Fibroblast of skin of left quadriceps (primary cell): ENCODE measurements around the gene ZGLP1.

Experiments used
- DNase-seq, 2 experiments: peaks; one replicate each; pipeline ENCODE4 v3.0.0-alpha.2; 2013; ENCODE audit warnings: low read depth in 2 of 2

Gene ZGLP1

GRCh38 chr19:10277795-10278589 lies 31.6 kb downstream of the ZGLP1 start:
- no peak for DNase-seq

DNA sequence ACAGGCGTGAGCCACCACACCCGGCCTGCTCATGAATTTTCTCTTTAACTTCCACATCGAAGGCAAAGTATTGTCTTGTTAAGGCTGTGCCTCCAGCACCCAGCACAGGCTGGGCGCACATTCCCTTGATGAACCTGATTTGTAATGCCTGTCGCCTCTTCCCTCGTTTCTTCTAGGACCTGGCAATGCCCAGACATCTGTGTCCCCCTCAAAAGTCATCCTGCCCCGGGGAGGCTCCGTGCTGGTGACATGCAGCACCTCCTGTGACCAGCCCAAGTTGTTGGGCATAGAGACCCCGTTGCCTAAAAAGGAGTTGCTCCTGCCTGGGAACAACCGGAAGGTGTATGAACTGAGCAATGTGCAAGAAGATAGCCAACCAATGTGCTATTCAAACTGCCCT lies 35.0 kb downstream of the ZGLP1 start:
- no peak for DNase-seq

GRCh38 chr19:10271543-10272086 lies 38.0 kb downstream of the ZGLP1 start:
- no peak for DNase-seq

- DNase-seq, result no peak
These were observed 38.8 kb downstream of the ZGLP1 start, which contains the start of gene ICAM1 for GRCh38 chr19:10270616-10271394. Gene ICAM1 (plus strand): TSS chr19:10271120. CDS start chr19:10271160, 40 bp downstream.

DNA sequence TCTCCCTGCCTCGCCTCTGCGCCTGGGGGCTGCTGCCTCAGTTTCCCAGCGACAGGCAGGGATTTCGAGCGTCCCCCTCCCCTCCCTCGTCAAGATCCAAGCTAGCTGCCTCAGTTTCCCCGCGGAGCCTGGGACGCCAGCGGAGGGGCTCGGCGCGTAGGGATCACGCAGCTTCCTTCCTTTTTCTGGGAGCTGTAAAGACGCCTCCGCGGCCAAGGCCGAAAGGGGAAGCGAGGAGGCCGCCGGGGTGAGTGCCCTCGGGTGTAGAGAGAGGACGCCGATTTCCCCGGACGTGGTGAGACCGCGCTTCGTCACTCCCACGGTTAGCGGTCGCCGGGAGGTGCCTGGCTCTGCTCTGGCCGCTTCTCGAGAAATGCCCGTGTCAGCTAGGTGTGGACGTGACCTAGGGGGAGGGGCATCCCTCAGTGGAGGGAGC lies 39.4 kb downstream of the ZGLP1 start:
- no peak for DNase-seq

GRCh38 chr19:10269333-10270179 lies 40.1 kb downstream of the ZGLP1 start:
- DNase-seq, result no peak

- no peak for DNase-seq
These were observed 41.5 kb downstream of the ZGLP1 start for GRCh38 chr19:10268071-10268470.

DNA sequence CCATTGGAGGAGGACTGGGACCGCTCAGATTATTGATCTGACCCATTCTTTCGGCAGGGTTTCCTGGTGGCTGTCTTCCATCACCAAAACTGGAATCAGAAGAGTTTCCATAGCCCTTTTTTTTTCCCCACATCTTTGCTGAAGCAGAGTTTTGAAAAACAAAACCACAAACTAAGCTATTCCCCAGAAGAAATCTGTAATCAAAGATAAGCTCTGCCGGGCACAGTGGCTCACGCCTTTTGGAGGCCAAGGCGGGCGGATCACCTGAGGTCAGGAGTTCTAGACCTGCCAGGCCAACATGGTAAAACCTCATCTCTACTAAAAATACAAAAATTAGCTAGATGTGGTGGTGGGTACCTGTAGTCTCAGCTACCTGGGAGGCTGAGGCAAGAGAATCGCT lies 42.9 kb downstream of the ZGLP1 start:
- DNase-seq, result no peak

DNA sequence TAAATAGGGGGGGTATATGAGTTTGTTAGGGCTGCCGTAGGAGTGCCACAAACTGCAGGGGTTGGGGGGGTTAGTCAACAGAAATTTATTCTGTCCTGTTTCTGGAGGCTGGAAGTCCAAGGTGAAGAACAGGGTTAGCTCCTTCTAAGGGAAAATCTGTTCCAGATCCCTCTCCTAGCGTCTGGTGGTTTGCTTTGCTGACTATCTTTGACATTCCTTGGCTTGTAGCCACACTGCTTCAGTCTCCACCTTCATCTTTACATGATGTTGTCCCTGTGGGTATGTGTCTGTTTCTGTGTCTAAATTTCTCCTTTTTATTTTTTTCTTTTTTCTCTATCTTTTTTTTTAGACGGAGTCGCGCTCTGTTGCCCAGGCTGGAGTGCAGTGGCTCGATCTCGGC lies 46.8 kb downstream of the ZGLP1 start:
- DNase-seq, result no peak

GRCh38 chr19:10260141-10260584 lies 49.5 kb downstream of the ZGLP1 start:
- DNase-seq, result no peak

- peak; percentile 46 to 56 for DNase-seq
These were observed 50.3 kb downstream of the ZGLP1 start for GRCh38 chr19:10259162-10259905.

DNA sequence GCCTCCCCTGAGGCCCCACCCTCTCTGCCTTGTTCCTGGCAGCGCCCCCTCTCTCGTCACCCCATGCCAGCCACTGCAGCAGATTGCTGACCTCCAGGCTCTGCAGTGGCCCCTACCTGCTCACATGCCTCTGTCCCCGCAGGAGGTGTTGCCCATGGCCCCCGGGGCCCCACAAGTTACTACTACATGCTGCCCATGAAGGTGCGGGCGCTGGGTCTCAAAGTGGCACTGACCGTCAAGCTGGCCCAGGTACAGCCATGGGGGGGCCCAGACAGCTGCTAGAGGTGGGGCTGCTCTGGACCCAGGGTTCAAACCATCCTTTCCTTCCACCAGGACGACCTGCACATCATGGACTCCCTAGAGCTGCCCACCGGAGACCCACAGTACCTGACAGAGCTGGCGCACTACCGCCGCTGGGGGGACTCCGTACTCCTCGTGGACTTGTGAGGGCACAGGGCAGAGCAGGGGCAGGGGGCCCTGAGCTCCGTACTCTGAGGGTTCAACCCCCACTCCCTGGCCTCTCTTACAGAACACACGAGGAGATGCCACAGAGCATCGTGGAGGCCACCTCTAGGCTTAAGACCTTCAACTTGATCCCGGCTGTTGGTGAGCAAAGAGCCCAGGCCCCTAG lies 51.4 kb downstream of the ZGLP1 start:
- no peak for DNase-seq

DNA sequence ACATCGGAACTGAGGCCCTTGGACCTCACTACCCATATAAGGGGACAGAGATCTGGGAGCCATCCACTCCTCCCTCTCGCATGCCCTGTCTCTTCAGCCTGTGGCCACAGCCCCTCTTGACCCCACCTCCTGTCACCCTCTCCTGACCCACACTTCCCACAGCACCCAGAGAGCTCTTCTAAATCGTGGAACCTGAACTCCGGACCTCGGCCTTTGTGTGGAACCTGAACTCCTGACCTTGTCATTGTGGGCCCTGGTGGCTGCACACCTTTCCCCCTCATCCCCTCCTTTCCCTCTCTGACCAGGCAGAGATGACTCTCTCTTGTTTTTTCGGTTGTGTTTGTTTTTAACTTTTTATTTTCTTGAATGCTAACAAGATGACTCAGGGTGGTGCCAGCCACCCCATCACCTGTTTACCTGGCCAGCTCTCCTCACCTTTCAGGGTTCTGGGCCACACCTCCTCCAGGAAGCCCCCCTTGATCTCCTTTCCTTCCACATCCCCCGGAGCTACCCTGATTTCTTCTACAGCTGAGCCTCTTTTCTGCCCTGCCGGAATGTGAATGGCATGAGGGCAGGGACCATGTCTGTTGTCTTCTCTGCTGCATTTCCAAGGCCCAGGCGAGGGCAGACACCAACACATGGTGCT lies 52.5 kb downstream of the ZGLP1 start:
- no peak for DNase-seq

DNA sequence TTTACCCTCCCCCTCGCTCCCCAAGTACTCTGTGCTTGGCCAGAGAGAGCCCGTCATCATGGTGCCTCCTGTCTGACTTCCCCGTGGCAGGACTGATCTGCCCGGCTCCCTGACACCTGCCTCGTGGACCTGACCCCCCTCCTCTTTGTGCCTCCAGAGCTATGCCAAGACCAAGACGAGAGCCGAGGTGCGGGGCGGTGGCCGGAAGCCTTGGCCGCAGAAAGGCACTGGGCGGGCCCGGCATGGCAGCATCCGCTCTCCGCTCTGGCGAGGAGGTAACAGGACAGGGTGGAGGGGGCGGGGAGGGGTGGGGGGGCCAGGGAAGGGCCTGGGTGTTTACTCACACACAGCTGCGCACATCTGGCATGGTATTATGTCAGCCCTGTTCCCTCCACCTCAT lies 53.1 kb downstream of the ZGLP1 start:
- DNase-seq, result no peak

- no peak for DNase-seq
These were observed 54.3 kb downstream of the ZGLP1 start for GRCh38 chr19:10255358-10255757.
